CD14-positive monocyte (primary cell): Measurements from ENCODE around the gene HAS3. TPM values are rescaled to one million over a fixed set of nuclear protein-coding genes. Genes with fewer than 3 reads are reported as not detected.
"Not testable (repeated sequence)": the region's sequence is repeated elsewhere in the genome, so short reads cannot be mapped to it uniquely, and the experiment has no call there.

Experiments
- DNase-seq, 3 donors: peaks; one replicate each; pipeline ENCODE4 v3.0.0-alpha.2; 2011 to 2022
- H2AFZ ChIP-seq: 2 replicates; pipeline ENCODE4 v1.6.0; 2012; ENCODE audit warnings: mild to moderate bottlenecking, low read depth, low read length, inconsistent platforms; ENCODE audit not compliant: insufficient read depth, poor library complexity, severe bottlenecking
- H3K27ac ChIP-seq, 2 donors: 1 replicate in 1 of 2; 2 replicates in 1 of 2; pipeline ENCODE4 v1.5.1; 2012 to 2013; ENCODE audit warnings: low read length in 2 of 2, control low read depth in 1 of 2, inconsistent platforms in 1 of 2, low read depth in 1 of 2, mild to moderate bottlenecking in 1 of 2
- H3K27me3 ChIP-seq, 2 donors: one replicate each; pipeline versions ENCODE4 v1.6.0 to v1.6.1; 2011 to 2013; ENCODE audit warnings: low read length in 2 of 2; ENCODE audit not compliant: control insufficient read depth in 2 of 2, insufficient read depth in 2 of 2
- H3K36me3 ChIP-seq, 2 donors: replicated peaks in 1 of 2; 1 replicate in 1 of 2; 2 replicates in 1 of 2; pipeline versions ENCODE4 v1.5.1 to v1.6.1; 2012 to 2013; ENCODE audit warnings: low read length in 2 of 2, control low read depth in 1 of 2, inconsistent platforms in 1 of 2, mild to moderate bottlenecking in 1 of 2; ENCODE audit not compliant: insufficient read depth in 2 of 2, control insufficient read depth in 1 of 2
- H3K4me1 ChIP-seq, 2 donors: 1 replicate in 1 of 2; 2 replicates in 1 of 2; pipeline versions ENCODE4 v1.5.1 to v1.6.1; 2012 to 2013; ENCODE audit warnings: low read length in 2 of 2, control low read depth in 1 of 2, inconsistent platforms in 1 of 2, mild to moderate bottlenecking in 1 of 2, moderate library complexity in 1 of 2; ENCODE audit not compliant: insufficient read depth in 2 of 2, control insufficient read depth in 1 of 2
- H3K4me2 ChIP-seq: replicated peaks from 2 replicates; pipeline ENCODE3; 2012; ENCODE audit warnings: low read length, moderate library complexity, mild to moderate bottlenecking; ENCODE audit not compliant: poor library complexity, severe bottlenecking; ENCODE audit errors: extremely low read depth
- H3K4me3 ChIP-seq, 3 experiments: fragments of 200-600 bp in 1 of 3; sonication (generic) in 1 of 3; replicated peaks in 1 of 3; 1 replicate in 2 of 3; 2 replicates in 1 of 3; pipeline ENCODE4 v1.5.1; 2011 to 2013; ENCODE audit warnings: low read length in 3 of 3, mild to moderate bottlenecking in 3 of 3, control low read depth in 2 of 3, low read depth in 2 of 3, inconsistent platforms in 1 of 3, moderate library complexity in 1 of 3
- H3K79me2 ChIP-seq: 2 replicates; pipeline ENCODE4 v1.6.0; 2012; ENCODE audit warnings: mild to moderate bottlenecking, control low read depth, inconsistent platforms, low read length, moderate library complexity; ENCODE audit not compliant: insufficient read depth
- H3K9ac ChIP-seq: 2 replicates; pipeline ENCODE4 v1.6.0; 2017; ENCODE audit warnings: low read length, mild to moderate bottlenecking; ENCODE audit not compliant: insufficient read depth, poor library complexity, severe bottlenecking
- H3K9me3 ChIP-seq, 2 donors: replicated peaks in 1 of 2; 1 replicate in 1 of 2; 2 replicates in 1 of 2; pipeline versions ENCODE4 v1.5.1 to v1.6.1; 2012 to 2013; ENCODE audit warnings: low read length in 2 of 2, control low read depth in 1 of 2; ENCODE audit not compliant: control insufficient read depth in 1 of 2, insufficient read depth in 1 of 2
- H4K20me1 ChIP-seq: 2 replicates; pipeline ENCODE4 v1.6.0; 2012; ENCODE audit warnings: mild to moderate bottlenecking, low read length, control low read depth, moderate library complexity; ENCODE audit not compliant: insufficient read depth
- H3K27ac Mint-ChIP-seq, 7 donors: one replicate each; pipeline ENCODE4 v1.8.0; 2020; ENCODE audit warnings: mild to moderate bottlenecking in 7 of 7, mixed read lengths in 7 of 7, moderate library complexity in 6 of 7, inconsistent platforms in 2 of 7
- H3K27me3 Mint-ChIP-seq, 3 donors: one replicate each; pipeline ENCODE4 v1.8.0; 2021 to 2022; ENCODE audit warnings: low read depth in 3 of 3, mild to moderate bottlenecking in 3 of 3, mixed read lengths in 3 of 3, moderate library complexity in 3 of 3, inconsistent platforms in 1 of 3
- H3K36me3 Mint-ChIP-seq, 2 donors: one replicate each; pipeline ENCODE4 v1.8.0; 2020; ENCODE audit warnings: mixed read lengths in 2 of 2, inconsistent platforms in 1 of 2, mild to moderate bottlenecking in 1 of 2
- H3K4me1 Mint-ChIP-seq: one replicate; pipeline ENCODE4 v1.8.0; 2020; ENCODE audit warnings: mild to moderate bottlenecking, mixed read lengths
- H3K4me3 Mint-ChIP-seq, 2 donors: one replicate each; pipeline ENCODE4 v1.8.0; 2020; ENCODE audit warnings: mild to moderate bottlenecking in 2 of 2, mixed read lengths in 2 of 2, moderate library complexity in 1 of 2
- H3K9me3 Mint-ChIP-seq, 7 donors: one replicate each; pipeline ENCODE4 v1.8.0; 2020 to 2022; ENCODE audit warnings: mixed read lengths in 7 of 7, mild to moderate bottlenecking in 6 of 7, moderate library complexity in 6 of 7, inconsistent platforms in 2 of 7
- CTCF ChIP-seq: fragments of 200-600 bp; IDR thresholded peaks from one replicate; pipeline ENCODE4 v1.8.0; 2022; ENCODE audit warnings: antibody characterized with exemption, mild to moderate bottlenecking
- WGBS: methylation state at CpG from one replicate; pipeline ENCODE4 v1.1.5; 2013; ENCODE audit warnings: missing lambda C conversion rate; ENCODE audit not compliant: insufficient coverage; 5-methylcytosine and 5-hydroxymethylcytosine counted together
- intact Hi-C, 2 donors: fragments of 100-400 bp; cut with micrococcal nuclease; formaldehyde crosslinking; loops; one replicate each; pipeline versions ENCODE4 v1.15.0 to v1.15.1; 2023
- polyA plus RNA-seq, 3 donors: library from polyadenylated mRNA; depleted of rRNA in 1 of 3; unstranded in 2 of 3; stranded (reverse) in 1 of 3; fragments of 300-500 nt in 2 of 3; fragments of >200 nt in 1 of 3; fragmentation: Illumina TruSeq in 2 of 3; gene quantifications; 1 replicate in 2 of 3; 2 replicates in 1 of 3; pipeline ENCODE4 v1.2.3, GENCODE V29; 2012 to 2021

Gene HAS3
- polyA plus RNA-seq, 3 donors: 1.3 TPM; not detected in 2

- H3K36me3 ChIP-seq: peaks cover 0 to 5% of the 10 kb centered on the region in 2 donors
- Mint-ChIP-seq H3K27ac (no peak overlapping the region), H3K36me3 (peaks cover 10 to 18% of the 10 kb centered on the region in 2 donors), H3K4me3 (no peak overlapping the region), H3K27me3 (peaks cover 0 to 1% (median 0%) of the 10 kb centered on the region in 3 donors), H3K9me3 (no peaks in the 10 kb centered on the region), H3K4me1 (peaks cover 14% of the 10 kb centered on the region)
- no peak overlapping the region for H3K9ac ChIP-seq
- no peak overlapping the region for H3K27ac ChIP-seq
- no peaks in the 10 kb centered on the region for H3K27me3 ChIP-seq
- TF ChIP-seq CTCF: no peak
- H3K4me3 ChIP-seq: no peak overlapping the region
- intact Hi-C loops: no loop called here
- DNase-seq: no peak
- H3K4me2 ChIP-seq: no peak overlapping the region
- no peaks in the 10 kb centered on the region for H3K79me2 ChIP-seq
- H2AFZ ChIP-seq: no peak overlapping the region
- no CpG with 5 or more reads among the region's 3 CpGs for WGBS
- H3K9me3 ChIP-seq: no peaks in the 10 kb centered on the region
- no peaks in the 10 kb centered on the region for H4K20me1 ChIP-seq
- no peaks in the 10 kb centered on the region for H3K4me1 ChIP-seq
Observed at GRCh38 chr16:69056421-69056820, 49.0 kb upstream of the HAS3 start.

- no peak overlapping the region for H3K4me3 ChIP-seq
- H3K4me1 ChIP-seq: no peaks in the 10 kb centered on the region
- DNase-seq: no peak
- H3K4me3 Mint-ChIP-seq: no peak overlapping the region
- no peaks in the 10 kb centered on the region for H3K79me2 ChIP-seq
- no peak overlapping the region for H2AFZ ChIP-seq
- no peaks in the 10 kb centered on the region for H3K27me3 ChIP-seq
- no peak overlapping the region for H3K4me2 ChIP-seq
- H3K27ac ChIP-seq: no peak overlapping the region
- H3K27me3 Mint-ChIP-seq: peaks cover 0 to 1% (median 0%) of the 10 kb centered on the region in 3 donors
- no peaks in the 10 kb centered on the region for H3K9me3 ChIP-seq
- intact Hi-C loops: no loop called here
- H3K36me3 Mint-ChIP-seq: peaks cover 15 to 21% of the 10 kb centered on the region in 2 donors
- no peak for TF ChIP-seq CTCF
- H3K36me3 ChIP-seq: peaks cover 0 to 5% of the 10 kb centered on the region in 2 donors
- H3K9me3 Mint-ChIP-seq: no peaks in the 10 kb centered on the region
- no peak overlapping the region for H3K9ac ChIP-seq
- peaks cover 14% of the 10 kb centered on the region for H3K4me1 Mint-ChIP-seq
- no peaks in the 10 kb centered on the region for H4K20me1 ChIP-seq
- peak overlapping the region in 3 of 7 donors; percentile 17 to 62 (median 31) for H3K27ac Mint-ChIP-seq
- WGBS: 72% methylated on average over 3 of the region's 11 CpGs
Observed at GRCh38 chr16:69057400-69058378, 47.8 kb upstream of the HAS3 start.

GRCh38 chr16:69063491-69063890 lies 42.0 kb upstream of the HAS3 start:
- H3K4me3 Mint-ChIP-seq, H3K27ac Mint-ChIP-seq, H3K27me3 Mint-ChIP-seq, H4K20me1 ChIP-seq, intact Hi-C loops, H3K27ac ChIP-seq, H3K4me2 ChIP-seq, H3K4me3 ChIP-seq, H3K9ac ChIP-seq, H2AFZ ChIP-seq, H3K4me1 Mint-ChIP-seq, H3K9me3 ChIP-seq, H3K4me1 ChIP-seq, H3K9me3 Mint-ChIP-seq, H3K79me2 ChIP-seq, DNase-seq, H3K27me3 ChIP-seq: not testable (repeated sequence)
- H3K36me3 ChIP-seq: peaks cover 2 to 10% of the 10 kb centered on the region in 2 donors
- peaks cover 22 to 33% of the 10 kb centered on the region in 2 donors for H3K36me3 Mint-ChIP-seq
- WGBS: 100% methylated on average over 4 of the region's 8 CpGs
